Keratinocyte (primary cell): Measurements from ENCODE around the gene AGAP1. TPM values are rescaled to one million over a fixed set of nuclear protein-coding genes. Genes with fewer than 3 reads are reported as not detected.

ENCODE experiments used
- DNase-seq: peaks from one replicate; pipeline ENCODE4 v3.0.0-alpha.2; 2011; ENCODE audit warnings: low read depth, missing footprints, low spot score
- FAIRE-seq: peaks from 2 replicates; lab custom pipeline; 2011; peaks lifted over from hg19 to GRCh38; lab: Jason Lieb, UNC
- H2AFZ ChIP-seq: 2 replicates; pipeline ENCODE4 v1.6.0; 2012; ENCODE audit warnings: low read length, control low read depth, inconsistent platforms; ENCODE audit not compliant: control insufficient read depth
- H3K27ac ChIP-seq: 2 replicates; pipeline ENCODE4 v1.5.1; 2011; ENCODE audit warnings: low read length; ENCODE audit not compliant: control insufficient read depth, insufficient read depth
- H3K27me3 ChIP-seq: 3 replicates; pipeline ENCODE4 v1.6.0; 2011; ENCODE audit warnings: low read length; ENCODE audit not compliant: control insufficient read depth, insufficient read depth; ENCODE audit errors: extremely low read depth
- H3K36me3 ChIP-seq, 2 experiments: 2 replicates in 1 of 2; 3 replicates in 1 of 2; pipeline ENCODE4 v1.5.1; 2011; ENCODE audit warnings: low read length in 2 of 2, mild to moderate bottlenecking in 1 of 2; ENCODE audit not compliant: control insufficient read depth in 2 of 2, insufficient read depth in 2 of 2; ENCODE audit errors: extremely low read depth in 1 of 2
- H3K4me1 ChIP-seq: 3 replicates; pipeline ENCODE4 v1.5.1; 2011; ENCODE audit warnings: low read length; ENCODE audit not compliant: control insufficient read depth, insufficient read depth; ENCODE audit errors: extremely low read depth
- H3K4me2 ChIP-seq: 3 replicates; pipeline ENCODE4 v1.6.0; 2011; ENCODE audit warnings: low read depth, low read length; ENCODE audit not compliant: control insufficient read depth, insufficient read depth; ENCODE audit errors: extremely low read depth
- H3K4me3 ChIP-seq, 3 experiments: fragments of 200-600 bp in 1 of 3; sonication (generic) in 1 of 3; 2 replicates in 2 of 3; 3 replicates in 1 of 3; pipeline ENCODE4 v1.5.1; 2011 to 2016; ENCODE audit warnings: low read length in 3 of 3, mild to moderate bottlenecking in 3 of 3, control low read depth in 2 of 3, inconsistent platforms in 1 of 3, low read depth in 1 of 3, mixed read lengths in 1 of 3, mixed run types in 1 of 3, moderate library complexity in 1 of 3; ENCODE audit not compliant: control insufficient read depth in 2 of 3, insufficient read depth in 2 of 3; ENCODE audit errors: extremely low read depth in 1 of 3
- H3K79me2 ChIP-seq: 2 replicates; pipeline ENCODE4 v1.6.0; 2012; ENCODE audit warnings: low read length; ENCODE audit not compliant: control insufficient read depth, insufficient read depth
- H3K9ac ChIP-seq: 3 replicates; pipeline ENCODE4 v1.6.0; 2011; ENCODE audit warnings: low read length; ENCODE audit not compliant: control insufficient read depth, insufficient read depth; ENCODE audit errors: extremely low read depth
- H3K9me1 ChIP-seq: 3 replicates; pipeline ENCODE4 v1.6.0; 2011; ENCODE audit warnings: low read length; ENCODE audit not compliant: control insufficient read depth, insufficient read depth; ENCODE audit errors: extremely low read depth
- H3K9me3 ChIP-seq: 2 replicates; pipeline ENCODE4 v1.5.1; 2012; ENCODE audit warnings: low read depth, low read length; ENCODE audit not compliant: control insufficient read depth
- H4K20me1 ChIP-seq: 3 replicates; pipeline ENCODE4 v1.6.0; 2011; ENCODE audit warnings: low read length; ENCODE audit not compliant: control insufficient read depth, insufficient read depth; ENCODE audit errors: extremely low read depth
- EZH2 ChIP-seq: IDR thresholded peaks from one replicate; pipeline ENCODE4 v1.6.1; 2012; ENCODE audit warnings: inconsistent platforms, mild to moderate bottlenecking, low read length, moderate library complexity
- dilution Hi-C: fragments of 300-500 bp; cut with MboI; formaldehyde crosslinking; loops from one replicate; pipeline ENCODE4 v1.7.0; 2020; ENCODE audit warnings: low sequenced_read_pairs; ENCODE audit not compliant: extremely low pct_ligation_motif_present
- polyA plus RNA-seq, 5 experiments: library from polyadenylated mRNA; depleted of rRNA in 3 of 5; stranded (reverse) in 3 of 5; stranded (forward) in 1 of 5; unstranded in 1 of 5; fragments of >200 nt; gene quantifications; 1 replicate in 1 of 5; 2 replicates in 3 of 5; 3 replicates in 1 of 5; pipeline versions ENCODE4 v1.2.1 to v1.2.3, GENCODE V29; 2011 to 2012; ENCODE audit warnings: missing spikeins in 2 of 5, low read depth in 1 of 5, low replicate concordance in 1 of 5
- TF ChIP-seq, protein P1 (sequence below), 3 experiments: IDR thresholded peaks in 1 of 3; conservative IDR thresholded peaks in 1 of 3; optimal IDR thresholded peaks in 1 of 3; 2 replicates in 2 of 3; 3 replicates in 1 of 3; pipeline versions ENCODE3 to v1.5.1; 2011; ENCODE audit warnings: low read length in 3 of 3, mild to moderate bottlenecking in 3 of 3, moderate library complexity in 2 of 3, control low read depth in 1 of 3, inconsistent platforms in 1 of 3; ENCODE audit not compliant: insufficient read depth in 2 of 3; ENCODE audit errors: extremely low read depth in 1 of 3

Gene AGAP1
- polyA plus RNA-seq, 1 donor (not counting 4 experiments of a cell fraction or from before 2014, with no cell fraction given): 12.6 TPM

DNA sequence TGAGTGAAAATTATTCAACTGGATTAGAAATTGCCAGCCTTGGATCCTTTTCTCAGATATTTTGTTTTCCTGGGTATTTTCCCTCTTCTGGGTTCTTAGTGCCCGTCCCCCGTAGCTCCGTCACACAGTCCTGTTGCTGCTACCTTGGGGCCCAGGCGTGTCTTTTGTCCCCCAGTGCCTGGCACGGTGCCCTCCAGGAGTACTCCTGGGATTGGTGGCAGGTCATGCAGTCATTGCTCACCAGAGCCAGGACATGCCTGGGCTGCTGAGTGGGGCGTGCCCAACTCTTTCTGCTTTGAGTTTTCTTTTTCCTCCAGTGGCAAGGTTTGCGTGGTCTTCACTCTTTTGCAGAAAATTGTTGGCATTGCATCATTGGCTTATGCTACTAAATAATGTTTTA, 275.2 kb downstream of the AGAP1 start:
- Histone ChIP-seq H3K4me2 (peak overlapping the region; percentile 39), H3K9me3 (no peaks in the 10 kb centered on the region), H3K4me1 (peaks cover 16% of the 10 kb centered on the region), H4K20me1 (no peaks in the 10 kb centered on the region), H3K4me3 (no peak overlapping the region), H3K27ac (no peak overlapping the region), H3K9ac (no peak overlapping the region), H3K36me3 (peaks cover 0 to 3% of the 10 kb centered on the region in 2 experiments), H3K9me1 (no peaks in the 10 kb centered on the region), H3K79me2 (no peaks in the 10 kb centered on the region), H3K27me3 (no peaks in the 10 kb centered on the region), H2AFZ (no peak overlapping the region)
- TF ChIP-seq, protein P1, sequence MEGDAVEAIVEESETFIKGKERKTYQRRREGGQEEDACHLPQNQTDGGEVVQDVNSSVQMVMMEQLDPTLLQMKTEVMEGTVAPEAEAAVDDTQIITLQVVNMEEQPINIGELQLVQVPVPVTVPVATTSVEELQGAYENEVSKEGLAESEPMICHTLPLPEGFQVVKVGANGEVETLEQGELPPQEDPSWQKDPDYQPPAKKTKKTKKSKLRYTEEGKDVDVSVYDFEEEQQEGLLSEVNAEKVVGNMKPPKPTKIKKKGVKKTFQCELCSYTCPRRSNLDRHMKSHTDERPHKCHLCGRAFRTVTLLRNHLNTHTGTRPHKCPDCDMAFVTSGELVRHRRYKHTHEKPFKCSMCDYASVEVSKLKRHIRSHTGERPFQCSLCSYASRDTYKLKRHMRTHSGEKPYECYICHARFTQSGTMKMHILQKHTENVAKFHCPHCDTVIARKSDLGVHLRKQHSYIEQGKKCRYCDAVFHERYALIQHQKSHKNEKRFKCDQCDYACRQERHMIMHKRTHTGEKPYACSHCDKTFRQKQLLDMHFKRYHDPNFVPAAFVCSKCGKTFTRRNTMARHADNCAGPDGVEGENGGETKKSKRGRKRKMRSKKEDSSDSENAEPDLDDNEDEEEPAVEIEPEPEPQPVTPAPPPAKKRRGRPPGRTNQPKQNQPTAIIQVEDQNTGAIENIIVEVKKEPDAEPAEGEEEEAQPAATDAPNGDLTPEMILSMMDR (optimal IDR thresholded peaks at IDR 0.05 in 1 of 3, IDR thresholded peaks at IDR 0.05 in 1 of 3, conservative IDR thresholded peaks at IDR 0.05 in 1 of 3; ENCODE audit: extremely low read depth in 1 of 3, insufficient read depth in 2 of 3, low read length in 3 of 3): no peak
- no peak for TF ChIP-seq EZH2
- FAIRE-seq (no peak), DNase-seq (no peak)
- dilution Hi-C loops: no loop called here

DNA sequence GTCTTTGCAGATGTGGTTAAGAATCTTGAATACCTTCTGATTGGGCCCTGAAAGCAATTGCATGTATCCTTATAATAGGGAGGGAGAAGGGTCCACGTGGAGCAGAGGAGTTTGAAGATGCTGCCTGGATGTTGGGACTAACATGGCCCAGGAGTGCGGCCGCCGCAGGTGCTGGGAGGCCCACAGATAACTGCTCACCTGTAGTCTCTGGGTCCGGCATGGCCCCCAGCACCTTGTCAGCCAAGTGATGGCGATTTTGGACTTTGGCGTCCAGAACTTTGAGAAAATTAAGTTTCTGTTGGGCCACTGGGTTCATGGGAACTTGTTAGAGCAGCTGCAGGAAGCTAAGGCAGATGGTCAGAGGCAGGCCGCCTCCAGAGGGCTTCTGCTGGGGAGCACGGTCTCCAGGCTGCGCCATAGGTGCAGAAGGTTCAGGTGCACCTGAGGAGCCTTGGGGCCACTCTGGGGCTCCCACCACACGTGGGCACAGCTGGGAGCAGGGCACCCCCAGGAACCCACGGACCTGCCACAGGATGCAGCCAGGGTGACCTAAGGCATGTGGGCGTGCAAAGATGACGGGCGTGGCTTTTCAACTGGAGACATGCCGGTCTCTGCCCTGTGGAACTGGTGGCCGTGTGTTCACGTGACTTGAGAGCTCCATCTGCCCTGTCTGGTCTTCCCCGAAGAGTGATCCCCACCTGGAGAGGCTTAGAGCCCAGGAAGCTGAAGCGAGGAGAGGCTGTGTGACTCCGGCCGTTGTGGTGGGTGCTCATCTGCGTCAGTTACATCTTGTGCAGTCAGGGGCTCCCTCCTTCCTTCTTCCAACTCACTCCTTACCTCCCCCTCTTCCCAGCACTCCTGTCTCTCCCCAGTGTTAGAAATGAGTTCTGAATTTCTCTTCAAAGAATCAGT, 277.3 kb downstream of the AGAP1 start:
- no peaks in the 10 kb centered on the region for H3K27me3 ChIP-seq
- TF ChIP-seq, protein P1 (optimal IDR thresholded peaks at IDR 0.05 in 1 of 3, IDR thresholded peaks at IDR 0.05 in 1 of 3, conservative IDR thresholded peaks at IDR 0.05 in 1 of 3; ENCODE audit: extremely low read depth in 1 of 3, insufficient read depth in 2 of 3, low read length in 3 of 3): no peak
- no peak for TF ChIP-seq EZH2
- H3K4me3 ChIP-seq: no peak overlapping the region
- H3K4me1 ChIP-seq: peaks cover 16% of the 10 kb centered on the region
- H3K27ac ChIP-seq: no peak overlapping the region
- H3K79me2 ChIP-seq: no peaks in the 10 kb centered on the region
- H3K9me1 ChIP-seq: no peaks in the 10 kb centered on the region
- H3K36me3 ChIP-seq: peaks cover 0 to 5% of the 10 kb centered on the region in 2 experiments
- dilution Hi-C loops: no loop called here
- no peak overlapping the region for H3K9ac ChIP-seq
- no peak overlapping the region for H3K4me2 ChIP-seq
- no peaks in the 10 kb centered on the region for H3K9me3 ChIP-seq
- FAIRE-seq (no peak), DNase-seq (no peak)
- H2AFZ ChIP-seq: no peak overlapping the region
- H4K20me1 ChIP-seq: no peaks in the 10 kb centered on the region
